GM13976 (cell line): ENCODE data around the gene LRIG3.

Source experiments
- DNase-seq: peaks from one replicate; pipeline ENCODE4 v3.0.0; 2012; ENCODE audit warnings: low spot score
- in situ Hi-C: fragments of 300-500 bp; cut with MboI; formaldehyde crosslinking; loops from one replicate; pipeline ENCODE4 v1.12.0; 2022; ENCODE audit warnings: low sequenced_read_pairs, mixed read lengths, inconsistent platforms; ENCODE audit not compliant: unreplicated experiment
- TF ChIP-seq, protein P1 (sequence below): IDR thresholded peaks from 2 replicates; pipeline ENCODE4 v1.5.1; 2012; ENCODE audit warnings: borderline replicate concordance, mild to moderate bottlenecking; ENCODE audit not compliant: insufficient read depth; ENCODE audit errors: extremely low read depth, missing control alignments, control extremely low read depth

Gene LRIG3

DNA sequence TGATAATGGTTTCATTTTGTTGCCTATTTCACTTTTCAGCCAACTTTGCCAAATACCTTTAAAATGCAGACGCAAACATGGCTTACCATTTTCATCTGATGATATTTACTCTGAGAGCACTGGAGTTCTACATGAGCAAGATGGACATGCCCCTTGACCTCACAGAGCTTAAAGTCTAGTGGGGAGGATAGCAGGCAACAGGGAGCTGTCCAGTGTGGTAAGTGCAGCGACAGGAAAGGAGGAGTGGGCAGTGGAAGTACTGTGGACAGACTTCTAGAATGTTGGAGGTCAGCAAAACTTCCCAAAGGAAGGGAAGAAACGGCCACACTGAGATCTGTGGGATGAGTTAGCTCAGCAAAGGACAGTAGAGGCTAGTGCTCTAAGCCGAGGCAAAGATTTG lies 25.3 kb downstream of the LRIG3 start:
- in situ Hi-C loops, result no loop called here
- TF ChIP-seq, protein P1, sequence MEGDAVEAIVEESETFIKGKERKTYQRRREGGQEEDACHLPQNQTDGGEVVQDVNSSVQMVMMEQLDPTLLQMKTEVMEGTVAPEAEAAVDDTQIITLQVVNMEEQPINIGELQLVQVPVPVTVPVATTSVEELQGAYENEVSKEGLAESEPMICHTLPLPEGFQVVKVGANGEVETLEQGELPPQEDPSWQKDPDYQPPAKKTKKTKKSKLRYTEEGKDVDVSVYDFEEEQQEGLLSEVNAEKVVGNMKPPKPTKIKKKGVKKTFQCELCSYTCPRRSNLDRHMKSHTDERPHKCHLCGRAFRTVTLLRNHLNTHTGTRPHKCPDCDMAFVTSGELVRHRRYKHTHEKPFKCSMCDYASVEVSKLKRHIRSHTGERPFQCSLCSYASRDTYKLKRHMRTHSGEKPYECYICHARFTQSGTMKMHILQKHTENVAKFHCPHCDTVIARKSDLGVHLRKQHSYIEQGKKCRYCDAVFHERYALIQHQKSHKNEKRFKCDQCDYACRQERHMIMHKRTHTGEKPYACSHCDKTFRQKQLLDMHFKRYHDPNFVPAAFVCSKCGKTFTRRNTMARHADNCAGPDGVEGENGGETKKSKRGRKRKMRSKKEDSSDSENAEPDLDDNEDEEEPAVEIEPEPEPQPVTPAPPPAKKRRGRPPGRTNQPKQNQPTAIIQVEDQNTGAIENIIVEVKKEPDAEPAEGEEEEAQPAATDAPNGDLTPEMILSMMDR, result no peak
- no peak for DNase-seq

DNA sequence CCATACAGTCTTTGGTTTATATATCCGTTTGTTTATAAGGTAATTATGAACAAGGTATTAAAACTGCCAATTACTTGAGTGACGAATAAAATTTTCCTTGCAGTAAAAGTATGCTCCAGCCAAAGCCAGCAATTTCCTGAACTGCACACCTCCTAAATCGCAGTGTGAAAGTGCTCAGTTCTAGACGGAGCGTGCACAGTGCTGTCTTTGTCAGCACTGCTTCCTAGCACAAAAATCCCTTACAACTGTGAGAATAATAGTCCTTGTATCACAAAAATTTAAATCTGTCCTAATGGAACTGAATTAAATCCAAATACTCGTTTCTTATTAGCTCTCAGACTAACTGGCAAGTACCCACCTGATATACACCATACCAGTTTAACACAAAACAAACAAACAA lies 26.3 kb downstream of the LRIG3 start:
- in situ Hi-C loops, result no loop called here
- TF ChIP-seq, protein P1, result no peak
- no peak for DNase-seq

DNA sequence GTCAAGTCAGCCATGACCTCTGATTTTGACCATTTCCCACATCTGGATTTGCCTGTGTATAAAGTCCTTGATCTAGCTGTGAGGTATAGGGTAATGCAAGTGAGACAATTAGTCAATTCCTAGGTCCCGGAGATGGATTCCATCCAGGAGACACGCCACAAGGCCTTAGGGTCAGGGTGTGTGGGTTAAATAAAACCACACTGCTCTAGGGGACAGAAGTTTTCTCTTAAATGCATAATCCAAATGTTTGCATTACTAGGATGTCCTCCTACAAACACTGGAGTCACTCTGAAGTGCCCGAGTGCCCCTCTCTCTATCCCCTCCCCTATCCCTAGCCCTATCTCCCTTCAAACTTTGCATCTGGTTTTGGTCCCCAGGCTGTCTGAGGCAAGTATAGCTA lies 26.8 kb downstream of the LRIG3 start:
- TF ChIP-seq, protein P1, result no peak
- in situ Hi-C loops, result no loop called here

DNA sequence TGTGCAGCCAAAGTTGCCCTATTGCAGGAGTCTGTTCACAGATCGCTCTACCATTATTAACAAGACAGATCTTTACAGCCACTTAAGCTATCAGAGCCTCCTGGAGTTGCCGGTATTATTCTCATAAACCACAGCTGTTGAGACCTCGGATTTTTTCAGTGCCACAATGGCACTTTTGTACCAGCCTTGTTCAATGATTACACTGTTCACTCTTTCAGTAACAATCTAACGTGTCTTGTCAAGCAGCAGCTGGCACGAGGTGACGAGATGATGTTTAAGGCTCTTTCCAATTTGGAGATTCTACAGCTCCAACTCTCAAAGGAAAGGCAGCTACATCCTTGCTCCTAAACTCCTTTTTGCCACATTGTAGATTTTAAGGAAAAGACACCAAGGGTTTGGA lies 30.7 kb downstream of the LRIG3 start:
- no peak for DNase-seq
- in situ Hi-C loops, result no loop called here
- TF ChIP-seq, protein P1, result no peak

More for the DNA sequence above, 26.8 kb downstream of the LRIG3 start:
- no peak for DNase-seq

DNA sequence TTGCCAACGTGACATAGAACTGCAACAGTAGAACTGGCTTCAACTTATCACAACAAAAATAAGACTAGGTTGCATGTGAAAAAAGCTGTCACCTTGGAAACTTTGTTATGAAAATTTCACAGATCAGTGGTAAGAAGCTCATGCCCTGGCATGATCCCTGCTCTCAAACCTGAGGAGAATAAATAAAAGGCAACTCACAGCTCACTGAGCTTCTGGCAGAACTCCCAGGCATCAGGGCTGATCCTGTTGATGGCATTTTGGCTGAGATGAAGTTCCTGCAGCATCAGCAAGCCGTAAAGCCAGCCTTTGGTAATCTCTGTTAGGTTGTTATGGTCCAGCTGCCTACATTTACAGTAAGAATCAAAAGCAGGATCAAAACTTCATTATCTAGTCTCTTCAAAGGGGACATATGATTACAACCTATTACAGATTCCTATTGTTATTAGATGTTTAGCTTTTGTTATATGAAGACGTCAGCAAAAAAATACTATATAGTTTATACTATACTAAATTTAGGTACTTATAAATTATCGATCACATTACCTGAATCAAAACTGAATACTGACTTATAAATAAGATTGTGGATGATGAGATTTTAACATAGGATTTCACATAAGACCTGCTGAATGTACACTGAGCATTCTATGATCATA lies 32.0 kb downstream of the LRIG3 start:
- no peak for DNase-seq
- in situ Hi-C loops, result no loop called here
- TF ChIP-seq, protein P1, result no peak

DNA sequence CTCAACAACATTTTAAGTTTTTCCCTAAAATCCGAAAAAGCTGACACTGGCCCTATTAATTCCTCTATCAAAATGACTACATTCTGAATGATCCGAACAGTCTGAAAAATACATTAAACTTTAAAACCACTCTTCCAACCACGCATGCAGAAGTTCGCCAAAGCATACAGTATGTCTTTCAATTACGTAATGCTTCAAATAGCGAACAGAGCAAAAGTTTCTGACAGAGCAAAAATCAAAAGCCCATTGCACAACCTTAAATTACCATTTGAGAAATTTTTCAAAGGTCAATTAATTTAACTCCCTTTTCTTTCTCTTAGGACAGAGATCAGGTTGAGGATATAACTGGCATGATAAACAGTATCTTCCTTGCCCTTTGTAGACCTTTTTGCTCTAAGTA lies 33.2 kb downstream of the LRIG3 start:
- DNase-seq, result no peak
- TF ChIP-seq, protein P1, result no peak
- in situ Hi-C loops, result no loop called here
